HG03103 (cell line): Measurements from ENCODE around the gene NKTR.

Experiments used
- ATAC-seq: cut with Tn5 transposase; IDR thresholded peaks from one replicate; pipeline ENCODE4 v1.9.1; 2021; ENCODE audit warnings: low read depth; ENCODE audit not compliant: unreplicated experiment

NKTR gene

DNA sequence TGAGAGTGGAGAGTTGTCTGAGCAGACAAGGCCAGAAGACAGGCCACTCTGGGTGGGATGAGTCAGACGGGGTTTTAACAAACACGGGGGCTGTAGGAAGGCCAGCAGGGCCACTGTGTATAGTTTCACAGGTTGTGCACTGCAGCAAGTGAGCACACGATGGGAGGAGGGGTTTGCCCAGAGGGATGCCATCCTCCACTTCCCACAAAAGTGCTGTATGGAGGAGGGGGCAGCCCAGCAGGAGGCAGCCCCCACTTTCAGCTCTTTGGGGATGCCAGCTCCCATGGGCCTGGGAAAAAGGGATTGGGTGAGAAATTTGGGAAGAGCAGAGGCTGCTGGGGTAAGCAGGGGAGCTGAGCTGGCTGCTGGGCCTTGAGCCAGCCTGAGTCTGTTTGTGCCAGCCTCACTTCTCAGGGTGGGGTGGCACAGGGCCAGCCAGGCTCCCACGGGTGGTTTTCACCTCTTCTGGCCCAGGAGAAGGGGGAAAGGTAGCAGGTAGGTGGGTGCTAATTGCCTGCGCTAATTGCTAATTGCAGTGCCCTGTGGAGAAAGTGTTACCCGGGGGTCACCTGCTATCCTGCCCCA, 59.7 kb downstream of the NKTR start:
- ATAC-seq = no peak

DNA sequence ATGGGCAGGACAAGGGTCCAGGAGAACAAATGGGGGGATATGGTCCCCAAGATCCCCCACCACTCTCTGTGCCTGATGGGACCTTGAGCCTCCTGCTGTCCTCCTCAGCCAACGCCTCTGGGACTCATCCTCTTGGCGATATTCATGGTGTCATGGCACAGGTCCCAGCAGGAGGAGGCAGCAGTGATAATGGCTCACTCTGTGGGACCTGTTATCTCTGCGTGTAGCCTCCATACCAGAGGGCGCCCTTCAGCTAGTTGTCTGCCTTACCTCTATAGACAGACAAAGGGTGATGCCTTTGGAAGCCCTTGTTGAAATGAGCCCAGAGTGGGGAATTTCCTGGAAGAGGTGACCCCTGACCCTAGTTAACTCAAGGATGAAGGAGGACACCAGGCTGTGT, 60.4 kb downstream of the NKTR start:
- no peak for ATAC-seq

DNA sequence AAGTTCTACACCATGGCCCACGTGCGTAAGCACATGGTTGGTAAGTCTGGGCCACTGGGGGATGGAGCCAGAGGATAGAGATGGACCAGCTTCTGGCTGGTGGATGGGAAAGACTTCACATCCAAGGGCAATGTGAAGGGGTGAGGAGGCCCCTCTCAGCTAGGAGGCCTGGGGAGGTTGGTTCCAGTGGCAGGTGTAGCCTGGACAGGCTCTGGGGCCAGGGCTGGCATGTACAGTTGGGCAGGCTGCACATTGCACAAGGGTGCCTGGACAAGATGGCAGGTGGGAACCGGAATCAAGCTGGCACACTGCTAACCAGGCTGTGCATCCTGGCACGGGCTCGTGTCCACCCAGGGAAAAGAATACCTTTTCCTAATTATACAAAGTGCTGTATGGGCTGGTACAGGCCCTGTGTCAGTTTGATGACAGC, 61.1 kb downstream of the NKTR start:
- ATAC-seq = no peak

DNA sequence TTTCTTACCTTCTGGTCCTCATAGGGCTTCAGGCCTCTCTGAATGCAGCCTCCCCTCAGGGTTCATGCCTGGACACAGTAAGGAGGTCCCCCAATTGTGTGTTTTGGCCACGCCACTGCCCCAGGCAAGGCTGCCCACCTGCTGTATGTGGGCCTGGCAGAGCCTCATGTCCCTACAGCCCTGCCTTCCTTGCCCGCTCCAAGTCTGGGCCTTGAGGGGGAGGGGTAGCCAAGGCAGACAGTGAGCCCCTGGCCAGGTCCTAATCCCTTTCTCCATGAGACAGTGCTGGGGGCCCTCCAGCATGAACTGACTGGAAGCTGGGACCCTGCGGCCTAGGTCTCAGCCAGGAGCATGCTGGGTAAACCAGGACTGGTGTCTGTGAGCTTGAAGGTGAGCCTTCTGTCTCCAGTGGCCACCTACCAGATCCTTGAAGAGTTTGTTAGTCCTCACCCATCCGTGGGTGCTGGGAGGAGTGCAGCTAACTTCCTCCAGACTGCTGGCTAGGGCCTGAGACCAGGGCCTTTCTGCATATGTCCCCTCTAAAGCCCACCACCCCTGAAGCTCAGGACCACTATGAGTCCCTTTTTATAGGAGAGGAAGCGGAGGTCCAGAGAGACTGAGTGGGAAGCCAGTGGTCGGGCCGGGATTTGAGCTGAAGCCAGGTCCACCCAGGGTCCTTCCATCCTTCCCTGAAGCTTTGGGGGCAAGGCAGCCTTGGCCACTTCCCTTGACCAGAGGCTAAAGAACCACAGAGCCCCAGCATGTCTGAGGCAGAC, 61.7 kb downstream of the NKTR start:
- no peak for ATAC-seq

DNA sequence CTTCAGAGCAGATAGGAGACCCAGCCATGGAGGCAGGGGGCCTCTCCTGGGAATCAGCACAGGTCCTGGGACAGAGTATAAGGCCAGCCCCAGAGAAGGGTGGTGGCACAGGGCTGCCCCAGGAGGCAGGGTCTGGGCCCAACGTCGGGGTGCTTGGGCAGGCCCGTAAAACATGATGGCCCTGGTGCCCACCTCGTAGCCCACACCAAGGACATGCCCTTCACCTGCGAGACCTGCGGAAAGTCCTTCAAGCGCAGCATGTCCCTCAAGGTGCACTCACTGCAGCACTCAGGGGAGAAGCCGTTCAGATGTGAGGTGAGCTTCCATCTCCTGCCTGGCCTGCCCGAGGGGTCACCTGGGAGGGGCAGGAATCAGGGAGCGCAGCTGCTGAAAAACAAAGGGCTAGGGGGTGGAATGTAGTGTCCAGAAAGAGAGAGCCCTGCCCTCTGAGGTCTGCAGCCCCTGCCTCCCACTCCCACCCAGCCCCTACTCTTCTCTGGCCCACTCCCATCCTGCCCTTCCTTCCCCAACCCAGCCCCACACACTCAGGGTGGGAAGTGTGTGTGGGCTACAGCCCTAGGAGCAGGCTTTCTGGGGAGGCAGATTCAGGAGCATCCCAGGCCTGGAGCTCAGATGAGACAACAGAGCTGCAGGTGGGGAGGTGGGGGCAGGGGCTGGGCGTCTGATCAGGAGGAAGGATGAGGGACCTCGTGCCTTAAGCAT, 62.5 kb downstream of the NKTR start:
- no peak for ATAC-seq

DNA sequence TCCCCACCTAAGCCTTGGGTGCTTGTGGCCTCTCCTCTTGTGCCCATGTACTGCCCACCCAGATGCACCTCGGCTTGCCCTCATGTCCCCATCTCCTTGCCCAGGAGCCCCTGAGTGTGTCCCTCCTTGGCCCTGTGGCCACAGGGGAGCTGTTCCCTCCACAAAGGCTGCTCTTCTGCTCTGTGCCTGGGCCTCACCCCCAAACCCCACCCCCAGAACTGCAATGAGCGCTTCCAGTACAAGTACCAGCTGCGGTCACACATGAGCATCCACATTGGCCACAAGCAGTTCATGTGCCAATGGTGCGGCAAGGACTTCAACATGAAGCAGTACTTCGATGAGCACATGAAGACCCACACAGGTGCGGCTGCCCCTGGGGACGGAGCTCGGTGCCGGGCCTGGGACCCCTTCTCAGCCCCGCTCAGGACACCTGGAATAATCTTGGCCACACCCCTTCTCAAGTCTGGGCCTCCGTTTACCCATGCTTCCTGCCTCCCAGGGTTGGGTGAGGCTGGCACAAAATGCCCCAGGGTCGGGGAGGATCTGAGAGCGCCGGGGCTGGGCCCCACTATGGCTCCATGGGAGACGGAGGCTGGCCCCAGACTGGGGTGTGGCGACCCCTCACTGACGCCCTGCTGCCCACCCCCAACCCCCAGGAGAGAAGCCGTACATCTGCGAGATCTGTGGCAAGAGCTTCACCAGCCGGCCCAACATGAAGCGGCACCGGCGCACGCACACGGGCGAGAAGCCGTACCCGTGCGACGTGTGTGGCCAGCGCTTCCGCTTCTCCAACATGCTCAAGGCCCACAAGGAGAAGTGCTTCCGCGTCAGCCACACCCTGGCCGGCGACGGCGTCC, 63.3 kb downstream of the NKTR start:
- ATAC-seq = no peak

DNA sequence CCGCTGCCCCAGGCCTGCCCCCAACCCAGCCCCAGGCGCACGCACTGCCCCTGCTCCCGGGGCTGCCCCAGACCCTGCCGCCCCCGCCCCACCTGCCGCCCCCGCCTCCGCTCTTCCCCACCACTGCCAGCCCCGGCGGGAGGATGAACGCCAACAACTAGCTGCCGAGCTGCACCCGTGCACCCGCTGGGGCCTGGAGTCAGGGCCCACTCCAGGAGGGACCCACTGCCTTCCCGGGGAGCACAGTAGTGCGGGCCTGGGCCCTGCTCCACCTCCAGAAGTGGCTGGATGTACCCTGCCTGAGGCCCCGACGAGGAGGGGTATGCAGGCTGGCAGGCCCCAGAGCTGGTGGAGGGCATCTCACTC, 63.9 kb downstream of the NKTR start:
- ATAC-seq = no peak

DNA sequence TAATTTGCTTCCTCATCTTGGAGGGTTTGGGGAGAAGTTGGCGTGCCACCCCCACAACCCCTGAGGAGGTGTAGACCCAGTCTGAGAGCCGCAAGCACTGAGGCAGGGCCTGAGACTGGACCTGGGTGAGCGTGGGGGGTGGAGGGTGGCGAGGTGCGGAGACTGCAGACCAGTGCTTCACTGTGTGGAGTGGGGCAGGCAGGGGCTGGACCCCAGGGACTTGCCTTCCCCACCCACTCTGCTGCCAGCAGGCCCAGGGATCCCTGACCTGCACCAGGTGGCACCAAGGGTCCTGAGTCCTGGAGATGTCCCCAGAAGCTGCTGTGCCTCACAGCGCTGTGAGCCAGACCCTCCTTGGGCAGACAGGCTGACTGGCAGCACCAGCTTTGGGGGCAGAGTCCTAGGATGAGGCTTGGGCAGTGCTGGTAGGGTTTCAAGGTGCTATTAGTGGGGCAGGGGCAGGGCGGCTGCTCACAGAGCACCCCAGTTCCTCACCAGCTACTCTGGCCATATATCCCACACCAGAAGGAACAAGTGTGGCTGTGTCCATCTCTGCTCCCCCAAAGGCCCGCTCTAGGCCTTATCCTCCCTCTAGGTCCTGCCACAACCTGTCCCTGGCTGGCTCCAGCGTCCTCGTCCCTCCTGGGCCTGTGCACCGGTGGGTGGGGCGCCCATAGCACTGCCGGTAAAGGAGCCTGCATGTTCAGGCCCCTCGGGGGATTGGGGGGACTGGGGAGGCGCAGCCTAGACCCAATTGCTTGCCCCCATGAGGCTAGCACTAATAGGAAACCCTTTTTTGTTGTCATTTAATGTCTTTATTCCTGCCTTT, 64.8 kb downstream of the NKTR start:
- no peak for ATAC-seq

DNA sequence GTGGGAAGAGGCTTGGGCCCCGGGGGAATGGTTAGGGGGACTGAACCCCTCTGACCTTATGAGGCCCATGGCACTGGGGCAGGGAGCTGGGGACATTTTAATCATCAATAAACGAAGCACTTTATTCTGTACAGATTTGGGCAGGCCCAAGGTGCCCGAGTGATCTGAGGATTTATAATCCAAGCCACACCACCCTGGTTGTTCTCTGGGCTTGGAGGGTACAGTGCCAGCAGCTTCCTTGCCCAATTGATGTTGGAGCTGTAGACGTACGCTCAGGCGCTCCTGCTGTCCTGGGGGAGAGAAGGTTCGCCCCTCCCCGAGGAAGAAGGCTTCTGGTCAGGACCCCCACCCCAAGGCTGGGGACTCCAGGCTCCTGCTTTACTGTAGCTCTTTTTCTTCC, 65.5 kb downstream of the NKTR start:
- ATAC-seq = no peak

DNA sequence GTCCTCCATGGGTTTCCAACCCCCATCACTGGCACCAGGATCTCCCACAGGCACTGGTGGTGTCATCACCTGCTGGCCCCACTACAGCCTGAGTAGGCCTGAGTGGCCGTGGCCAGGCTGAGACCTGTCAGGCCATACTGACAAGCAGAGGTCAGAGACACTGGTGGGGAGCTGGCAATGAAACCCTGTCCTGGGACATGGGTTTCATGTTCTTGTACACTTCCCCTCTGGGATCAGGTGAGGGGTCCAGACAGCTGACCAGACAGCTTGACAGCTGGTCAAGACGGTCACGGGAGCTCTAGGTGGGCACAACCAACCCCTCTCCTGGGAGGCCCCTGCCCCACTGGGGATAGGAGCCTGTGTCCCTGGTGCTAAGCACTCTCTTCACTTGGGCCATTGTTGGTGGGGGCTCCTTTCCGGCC, 66.1 kb downstream of the NKTR start:
- no peak for ATAC-seq

DNA sequence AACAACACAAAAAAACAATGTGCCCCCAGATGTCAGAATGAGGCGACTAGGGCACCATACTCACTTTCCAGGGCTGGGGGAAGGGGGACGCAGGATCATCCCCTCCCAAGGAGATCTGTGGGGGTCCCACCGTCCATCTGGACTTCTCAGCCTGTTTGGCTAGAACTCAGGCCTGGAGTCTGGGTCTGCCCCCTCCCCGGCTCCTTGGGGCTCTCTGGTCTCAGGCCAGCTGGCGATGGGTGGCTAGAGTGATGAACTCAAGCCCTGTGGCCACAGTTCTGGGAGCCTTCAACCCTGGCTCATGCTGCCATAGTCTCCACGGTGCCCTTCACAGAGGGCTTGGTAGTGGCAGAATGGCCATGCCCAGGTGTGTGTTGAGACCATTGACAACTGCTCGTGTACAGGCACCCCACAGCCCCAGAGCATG, 66.6 kb downstream of the NKTR start:
- ATAC-seq = no peak

DNA sequence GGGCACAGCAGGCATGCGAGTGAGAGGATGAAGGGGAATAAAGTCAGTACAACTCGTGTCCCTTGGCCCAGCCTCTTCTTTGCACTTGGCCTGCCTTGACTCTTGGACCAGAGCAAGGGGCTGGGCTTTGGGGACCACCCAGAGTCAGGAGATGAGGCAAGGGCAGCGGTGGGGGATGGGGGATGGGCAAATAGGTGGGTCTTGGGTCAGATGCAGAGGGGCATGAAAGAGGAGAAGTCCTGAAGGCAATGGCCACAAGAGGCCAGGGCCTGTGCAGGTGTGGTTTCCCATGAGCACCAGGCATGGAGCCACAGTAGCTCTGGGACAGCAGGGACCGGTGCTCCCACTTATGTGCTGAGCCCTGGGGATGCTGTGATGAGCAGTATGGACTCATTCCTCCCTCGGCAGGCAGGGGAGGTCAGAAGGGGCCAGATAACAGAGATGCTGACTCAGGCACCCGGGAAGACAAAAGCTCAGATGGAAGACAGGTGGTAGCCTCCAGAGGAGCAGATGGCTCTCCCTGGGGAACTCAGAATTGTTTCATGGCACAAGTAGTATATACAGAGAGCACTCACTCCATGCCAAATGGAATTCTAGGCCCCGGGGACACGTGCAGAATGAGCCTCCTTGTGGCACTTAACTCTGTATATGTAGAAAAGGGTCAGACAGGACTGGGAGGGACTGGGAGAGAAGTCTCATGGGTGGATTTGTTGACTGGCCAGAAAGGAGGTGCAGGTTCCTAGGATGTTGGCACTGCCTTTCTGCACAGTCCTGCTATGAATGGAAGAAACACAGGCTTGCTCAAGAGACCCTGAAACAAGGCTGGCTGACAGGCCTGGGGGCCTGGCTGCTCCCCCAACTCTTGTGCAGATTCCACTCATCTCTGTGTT, 67.3 kb downstream of the NKTR start:
- ATAC-seq = no peak

DNA sequence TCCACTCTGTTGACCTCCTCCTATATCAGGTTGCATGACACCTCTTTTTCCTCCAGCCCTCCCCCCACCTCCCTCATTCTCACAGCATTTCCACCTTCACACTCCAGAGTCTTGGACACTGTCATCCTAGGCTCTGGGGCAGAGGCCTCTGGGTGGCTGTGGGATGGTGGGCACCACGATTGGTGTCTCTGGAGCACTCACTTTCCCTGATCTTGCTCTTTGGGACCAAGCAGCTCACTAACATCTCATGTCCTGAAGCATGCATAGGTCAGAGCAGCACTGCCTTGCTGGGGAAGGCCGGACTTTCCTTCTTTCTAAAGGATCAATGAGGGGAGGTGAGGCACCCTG, 67.9 kb downstream of the NKTR start:
- no peak for ATAC-seq

DNA sequence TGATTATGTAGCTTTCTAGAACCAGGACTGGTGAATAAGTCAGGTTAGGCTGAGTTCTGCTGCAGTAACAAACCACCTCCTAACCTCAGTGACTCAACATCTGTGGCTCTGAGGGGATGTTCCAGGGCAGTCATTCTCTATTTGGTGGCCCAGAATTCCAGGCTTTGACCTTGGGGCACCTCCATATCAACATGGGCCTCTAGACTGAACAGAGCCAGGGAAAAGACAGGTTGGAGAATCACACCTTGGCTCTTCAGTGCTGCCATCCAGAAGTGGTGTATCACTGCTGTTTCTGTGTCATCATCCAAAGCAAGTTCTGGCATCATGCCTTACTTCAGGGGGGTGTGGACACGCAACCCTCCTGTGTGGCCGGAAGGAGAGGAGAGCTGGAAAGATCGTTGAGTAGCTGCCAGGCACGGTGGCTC, 68.3 kb downstream of the NKTR start:
- ATAC-seq = no peak

DNA sequence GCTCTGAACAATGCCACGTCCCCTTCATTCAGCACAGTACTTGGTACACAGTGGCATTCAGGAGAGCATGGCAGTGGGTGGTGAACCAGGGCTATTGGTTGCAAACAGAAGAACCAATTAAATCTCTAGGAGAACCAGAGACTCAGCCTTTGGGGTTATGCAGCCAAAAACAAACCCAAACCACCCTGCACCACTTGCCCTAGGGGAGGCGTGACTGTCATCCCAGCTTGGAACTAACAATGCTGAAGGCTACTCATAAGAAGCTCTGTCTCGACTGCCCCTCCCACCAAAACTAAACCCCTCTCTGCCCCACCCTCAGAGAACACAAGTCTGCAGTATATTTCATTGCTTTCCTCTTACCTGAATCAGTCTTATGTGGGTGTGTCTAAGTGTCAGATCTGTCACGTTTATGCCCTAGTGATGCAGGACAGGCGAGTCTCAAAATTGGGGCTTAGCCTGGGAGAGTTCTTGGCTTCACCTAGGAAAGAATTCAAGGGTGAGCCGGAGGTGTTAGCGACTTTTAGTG, 69.6 kb downstream of the NKTR start:
- ATAC-seq = no peak

DNA sequence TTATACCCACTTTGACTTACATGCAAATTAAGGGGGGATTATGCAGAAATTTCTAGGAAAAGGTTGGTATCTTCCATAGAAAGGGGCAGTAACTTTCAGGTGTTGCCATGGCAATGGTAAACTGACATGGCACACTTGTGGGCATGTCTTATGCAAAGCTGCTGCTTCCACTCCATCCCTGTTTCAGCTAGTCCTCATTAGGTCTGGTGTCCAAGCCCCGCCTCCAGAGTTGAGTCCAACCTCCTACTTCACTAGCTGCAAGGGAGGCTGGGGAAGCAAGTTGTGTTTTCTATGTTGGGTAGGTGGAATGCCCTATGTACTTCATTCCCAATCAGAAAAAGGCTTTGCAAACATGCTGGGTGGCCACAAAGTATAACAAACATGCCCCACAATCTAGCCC, 70.2 kb downstream of the NKTR start:
- ATAC-seq = no peak

DNA sequence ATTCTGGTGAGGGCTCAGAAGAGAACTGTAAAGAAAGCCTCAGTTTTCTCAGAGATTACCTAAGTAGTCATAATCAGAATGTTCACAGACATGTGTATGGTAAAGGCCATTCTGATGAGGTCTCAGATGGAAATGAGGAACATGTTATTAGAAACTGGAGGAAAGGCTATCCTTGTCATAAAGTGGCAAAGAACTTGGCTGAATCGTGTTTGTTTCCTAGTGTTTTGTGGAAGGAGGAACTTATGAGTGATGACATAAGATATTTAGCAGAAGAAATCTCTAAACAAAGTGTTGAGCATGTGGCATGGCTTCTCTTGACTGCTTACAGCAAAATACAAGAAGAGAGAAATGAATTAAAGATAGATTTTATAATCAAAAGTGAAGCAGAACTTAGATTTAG, 72.0 kb downstream of the NKTR start:
- no peak for ATAC-seq

DNA sequence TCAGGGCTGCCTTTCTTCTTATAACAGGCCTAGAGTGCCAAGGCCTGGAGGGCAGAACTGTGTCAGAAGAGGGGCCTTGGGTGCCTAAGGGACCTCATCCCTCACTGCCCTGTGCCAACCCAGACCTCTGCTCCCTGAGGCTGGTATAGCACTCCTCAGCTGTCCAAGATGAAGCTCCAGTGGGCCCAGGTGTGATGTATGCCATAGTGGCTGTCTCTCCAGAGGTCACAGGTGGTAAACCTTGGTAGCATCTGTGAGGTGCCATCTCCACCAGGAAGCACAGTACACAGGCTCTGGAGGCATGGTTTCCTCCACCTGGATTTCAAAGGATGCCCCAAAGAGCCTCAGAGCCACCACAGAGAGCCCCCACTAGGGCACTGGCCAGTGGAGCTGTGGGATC, 72.6 kb downstream of the NKTR start:
- no peak for ATAC-seq

DNA sequence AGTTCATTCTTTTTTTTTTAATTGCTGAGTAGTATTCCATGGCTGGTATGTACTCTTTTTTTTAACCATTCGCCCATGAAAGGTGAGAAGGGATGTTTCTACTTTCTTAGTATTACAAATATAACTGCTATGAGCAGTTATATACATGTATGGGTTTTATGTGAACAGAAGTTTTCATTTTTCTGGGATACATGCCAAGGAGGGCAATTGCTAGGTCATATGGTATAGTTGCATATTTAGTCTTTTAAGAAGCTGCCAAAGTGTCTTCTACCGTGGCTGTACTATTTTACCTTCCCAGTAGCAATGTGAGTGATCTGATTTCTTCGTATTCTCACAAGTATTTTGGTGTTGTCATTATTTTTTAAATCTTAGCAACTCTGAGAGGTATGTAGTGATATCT, 73.7 kb downstream of the NKTR start:
- no peak for ATAC-seq
